HG03342 (cell line): ENCODE results near the gene LZTS2.

Experiments
- ATAC-seq: cut with Tn5 transposase; IDR thresholded peaks from one replicate; pipeline ENCODE4 v1.9.1; 2021; ENCODE audit warnings: mild to moderate bottlenecking, moderate library complexity; ENCODE audit not compliant: unreplicated experiment

Gene LZTS2

GRCh38 chr10:101047961-101048892 lies 48.6 kb downstream of the LZTS2 start:
- no peak for ATAC-seq

GRCh38 chr10:101050208-101051069 lies 50.8 kb downstream of the LZTS2 start:
- peak; percentile 65 for ATAC-seq

GRCh38 chr10:101052285-101052684 lies 52.7 kb downstream of the LZTS2 start:
- ATAC-seq: no peak

- ATAC-seq: no peak
Measured at GRCh38 chr10:101053516-101053915, 53.9 kb downstream of the LZTS2 start.

DNA sequence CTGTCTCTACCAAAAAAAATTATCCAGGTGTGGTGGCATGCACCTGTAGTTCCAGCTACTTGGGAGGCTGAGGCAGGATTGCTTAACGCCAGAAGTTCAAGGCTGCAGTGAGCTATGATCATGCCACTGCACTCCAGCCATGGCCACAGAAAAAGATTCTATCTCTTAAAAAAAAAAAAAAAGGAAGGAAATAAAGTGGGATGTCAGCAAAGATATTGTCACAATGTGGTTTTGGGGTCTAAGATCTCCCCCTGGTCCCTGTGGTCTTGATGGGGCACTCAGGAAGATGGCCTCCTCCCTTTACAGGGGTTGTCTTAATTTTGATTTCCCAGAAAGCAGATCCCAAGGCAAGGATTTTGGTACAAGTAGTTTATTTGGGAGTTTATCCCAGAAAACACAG lies 54.7 kb downstream of the LZTS2 start:
- no peak for ATAC-seq

DNA sequence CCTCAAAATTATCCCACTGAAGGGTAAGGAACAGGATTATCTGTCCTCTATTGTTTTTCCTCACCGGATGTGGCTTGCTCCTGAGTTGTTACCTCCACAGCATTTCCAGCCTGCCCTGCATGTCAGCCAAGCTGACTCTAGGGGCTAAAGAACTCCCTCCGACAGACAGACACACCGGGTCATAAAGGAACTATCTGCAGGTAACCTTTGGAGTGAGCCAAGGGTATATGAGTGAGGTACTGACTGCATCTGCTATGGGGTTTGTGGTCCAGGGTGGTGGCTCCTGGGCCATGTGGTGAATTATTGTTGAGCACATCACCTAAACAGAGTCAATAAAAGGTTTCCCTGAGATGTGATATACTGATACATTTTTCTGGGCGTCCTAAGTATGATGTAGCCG lies 55.3 kb downstream of the LZTS2 start:
- no peak for ATAC-seq

DNA sequence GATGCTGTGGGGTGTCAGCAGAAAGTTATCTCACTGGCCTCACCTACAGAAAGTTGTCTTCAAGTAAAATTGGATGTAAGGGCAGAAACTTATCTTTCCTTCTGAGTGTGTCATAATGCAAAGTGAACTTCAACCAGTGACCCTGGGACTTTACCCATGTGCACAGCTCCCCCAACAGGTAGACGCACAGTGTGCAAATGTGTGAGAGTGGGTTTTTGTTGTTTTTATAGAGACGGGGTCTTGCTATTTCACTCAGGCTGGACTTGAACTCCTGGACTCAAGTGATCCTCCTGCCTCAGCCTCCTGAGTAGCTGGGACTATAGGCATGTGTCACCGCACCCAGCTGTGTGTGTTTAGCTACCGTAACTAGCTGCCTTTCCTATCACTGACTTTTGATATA lies 55.8 kb downstream of the LZTS2 start:
- ATAC-seq: no peak

- no peak for ATAC-seq
Measured at GRCh38 chr10:101056365-101057151, 57.0 kb downstream of the LZTS2 start.
